Measurements from ENCODE around the gene HACD4. TPM values are rescaled to one million over a fixed set of nuclear protein-coding genes. Genes with fewer than 3 reads are reported as not detected.
"Not testable (repeated sequence)": the region's sequence is repeated elsewhere in the genome, so short reads cannot be mapped to it uniquely, and the experiment has no call there.

The HACD4 gene
- total RNA-seq, 1 experiment from 2014 or later = 4.5 TPM

GRCh38 chr9:20978249-20978648 is 53.2 kb downstream of the HACD4 start:
- H3K4me2 ChIP-seq = no peak overlapping the region
- intact Hi-C loops (cut with micrococcal nuclease; ENCODE audit: unreplicated experiment) = no loop called here
- no peaks in the 10 kb centered on the region for H3K36me3 ChIP-seq (ENCODE audit: low read depth)
- no peaks in the 10 kb centered on the region for H4K20me1 ChIP-seq (ENCODE audit: insufficient read depth)
- DNase-seq = no peak
- BruUV-seq (replicated peaks) = no TSS peak
- no peak overlapping the region for H3K4me3 ChIP-seq
- no peaks in the 10 kb centered on the region for H3K27me3 ChIP-seq (ENCODE audit: insufficient read depth, low read depth)
- CTCF ChIA-PET = no interaction called here
- POLR2A ChIA-PET (ENCODE audit: unreplicated experiment) = no interaction called here
- no peak for TF ChIP-seq EZH2 (IDR thresholded peaks at IDR 0.05; ENCODE audit: low read depth)
- TF ChIP-seq CTCF (conservative IDR thresholded peaks at IDR 0.05) = no peak
- no peak overlapping the region for H2AFZ ChIP-seq
- H3K9me2 ChIP-seq (ENCODE audit: insufficient read depth) = no peaks in the 10 kb centered on the region
- no peaks in the 10 kb centered on the region for H3K9me3 ChIP-seq (ENCODE audit: insufficient read depth, low read depth)
- H3K4me1 ChIP-seq (replicated peaks; ENCODE audit: insufficient read depth) = no peaks in the 10 kb centered on the region
- no peaks in the 10 kb centered on the region for H3F3A ChIP-seq (ENCODE audit: insufficient read depth, low read depth)
- H3K79me2 ChIP-seq (ENCODE audit: low read depth) = no peaks in the 10 kb centered on the region
- H3K27ac ChIP-seq = no peak overlapping the region

GRCh38 chr9:20974191-20974938 is 57.1 kb downstream of the HACD4 start:
- BruUV-seq (replicated peaks); CTCF ChIA-PET; H3K27ac ChIP-seq: not testable (repeated sequence)

GRCh38 chr9:20973246-20973947 is 58.0 kb downstream of the HACD4 start:
- H3K9me3 ChIP-seq (ENCODE audit: insufficient read depth, low read depth); POLR2A ChIA-PET (ENCODE audit: unreplicated experiment); H3K27ac ChIP-seq; H3K4me3 ChIP-seq; H3K9me2 ChIP-seq (ENCODE audit: insufficient read depth); DNase-seq; H4K20me1 ChIP-seq (ENCODE audit: insufficient read depth); H3K36me3 ChIP-seq (ENCODE audit: low read depth); H3K27me3 ChIP-seq (ENCODE audit: insufficient read depth, low read depth); H2AFZ ChIP-seq; H3F3A ChIP-seq (ENCODE audit: insufficient read depth, low read depth); BruUV-seq (replicated peaks); CTCF ChIA-PET; H3K4me1 ChIP-seq (replicated peaks; ENCODE audit: insufficient read depth); intact Hi-C loops (cut with micrococcal nuclease; ENCODE audit: unreplicated experiment); H3K4me2 ChIP-seq; H3K79me2 ChIP-seq (ENCODE audit: low read depth): not testable (repeated sequence)

More at GRCh38 chr9:20974191-20974938, 57.1 kb downstream of the HACD4 start:
- H3K9me2 ChIP-seq (ENCODE audit: insufficient read depth); H2AFZ ChIP-seq; H3K36me3 ChIP-seq (ENCODE audit: low read depth); H3F3A ChIP-seq (ENCODE audit: insufficient read depth, low read depth); H3K79me2 ChIP-seq (ENCODE audit: low read depth); H3K4me2 ChIP-seq; H3K4me3 ChIP-seq; POLR2A ChIA-PET (ENCODE audit: unreplicated experiment); DNase-seq; H3K27me3 ChIP-seq (ENCODE audit: insufficient read depth, low read depth); H3K9me3 ChIP-seq (ENCODE audit: insufficient read depth, low read depth); intact Hi-C loops (cut with micrococcal nuclease; ENCODE audit: unreplicated experiment); H4K20me1 ChIP-seq (ENCODE audit: insufficient read depth); H3K4me1 ChIP-seq (replicated peaks; ENCODE audit: insufficient read depth): not testable (repeated sequence)

GRCh38 chr9:20972684-20973083 is 58.8 kb downstream of the HACD4 start:
- H3F3A ChIP-seq (ENCODE audit: insufficient read depth, low read depth) = no peaks in the 10 kb centered on the region
- no peaks in the 10 kb centered on the region for H4K20me1 ChIP-seq (ENCODE audit: insufficient read depth)
- H3K4me2 ChIP-seq = no peak overlapping the region
- H2AFZ ChIP-seq = no peak overlapping the region
- H3K4me1 ChIP-seq (replicated peaks; ENCODE audit: insufficient read depth) = no peaks in the 10 kb centered on the region
- CTCF ChIA-PET = no interaction called here
- no peaks in the 10 kb centered on the region for H3K27me3 ChIP-seq (ENCODE audit: insufficient read depth, low read depth)
- TF ChIP-seq CTCF (conservative IDR thresholded peaks at IDR 0.05) = no peak
- TF ChIP-seq EZH2 (IDR thresholded peaks at IDR 0.05; ENCODE audit: low read depth) = no peak
- POLR2A ChIA-PET (ENCODE audit: unreplicated experiment) = no interaction called here
- H3K9me2 ChIP-seq (ENCODE audit: insufficient read depth) = no peaks in the 10 kb centered on the region
- H3K4me3 ChIP-seq = no peak overlapping the region
- no peaks in the 10 kb centered on the region for H3K36me3 ChIP-seq (ENCODE audit: low read depth)
- H3K9me3 ChIP-seq (ENCODE audit: insufficient read depth, low read depth) = no peaks in the 10 kb centered on the region
- intact Hi-C loops (cut with micrococcal nuclease; ENCODE audit: unreplicated experiment) = no loop called here
- H3K27ac ChIP-seq = no peak overlapping the region
- no peaks in the 10 kb centered on the region for H3K79me2 ChIP-seq (ENCODE audit: low read depth)
- no peak for DNase-seq
- BruUV-seq (replicated peaks) = no TSS peak

All from PC-9 (cell line).